Neuronal stem cell (in vitro differentiated cells): ENCODE measurements around the gene LSM10.

Experiments used
- DNase-seq: peaks from one replicate; pipeline ENCODE4 v3.0.0-alpha.2; 2013; ENCODE audit warnings: low spot score
- H2AFZ ChIP-seq: one replicate; pipeline ENCODE4 v1.6.1; 2013; ENCODE audit warnings: mild to moderate bottlenecking, low read length, inconsistent platforms
- H2AK5ac ChIP-seq: 2 replicates; pipeline ENCODE4 v1.6.1; 2013; ENCODE audit warnings: low read depth, mild to moderate bottlenecking, inconsistent platforms, low read length, moderate library complexity, mixed read lengths
- H2BK120ac ChIP-seq: 2 replicates; pipeline ENCODE4 v1.6.1; 2013; ENCODE audit warnings: low read depth, mild to moderate bottlenecking, inconsistent platforms, low read length, moderate library complexity, mixed read lengths
- H2BK12ac ChIP-seq: one replicate; pipeline ENCODE4 v1.6.1; 2013; ENCODE audit warnings: low read length, inconsistent platforms
- H2BK15ac ChIP-seq: 2 replicates; pipeline ENCODE4 v1.6.1; 2013; ENCODE audit warnings: mild to moderate bottlenecking, low read length, inconsistent platforms, mixed read lengths
- H2BK5ac ChIP-seq: one replicate; pipeline ENCODE4 v1.6.1; 2013; ENCODE audit warnings: inconsistent platforms, mild to moderate bottlenecking, low read length, moderate library complexity
- H3K14ac ChIP-seq: one replicate; pipeline ENCODE4 v1.6.1; 2013; ENCODE audit warnings: low read length, inconsistent platforms
- H3K18ac ChIP-seq: 2 replicates; pipeline ENCODE4 v1.6.1; 2013; ENCODE audit warnings: low read length, inconsistent platforms
- H3K23ac ChIP-seq: 2 replicates; pipeline ENCODE4 v1.6.1; 2013; ENCODE audit warnings: low read depth, mild to moderate bottlenecking, mixed read lengths, low read length, inconsistent platforms; ENCODE audit not compliant: poor library complexity
- H3K27ac ChIP-seq: replicated peaks from 3 replicates; pipeline ENCODE4 v1.5.1; 2013; ENCODE audit warnings: low read length, inconsistent platforms
- H3K27me3 ChIP-seq, 3 experiments: 2 replicates each; pipeline ENCODE4 v1.6.1; 2013; ENCODE audit warnings: low read length in 3 of 3, mild to moderate bottlenecking in 2 of 3, inconsistent platforms in 1 of 3, low read depth in 1 of 3, mixed read lengths in 1 of 3, moderate library complexity in 1 of 3; ENCODE audit not compliant: control insufficient read depth in 3 of 3, insufficient read depth in 3 of 3
- H3K36me3 ChIP-seq, 2 donors: replicated peaks in 1 of 2; 2 replicates each; pipeline ENCODE4 v1.6.1; 2013; ENCODE audit warnings: low read length in 2 of 2; ENCODE audit not compliant: control insufficient read depth in 2 of 2, insufficient read depth in 2 of 2
- H3K4ac ChIP-seq: 2 replicates; pipeline ENCODE4 v1.6.1; 2013; ENCODE audit warnings: inconsistent platforms, mild to moderate bottlenecking, low read length, moderate library complexity
- H3K4me1 ChIP-seq, 2 donors: 1 replicate in 1 of 2; 2 replicates in 1 of 2; pipeline ENCODE4 v1.6.1; 2013; ENCODE audit warnings: low read length in 2 of 2, low read depth in 1 of 2; ENCODE audit not compliant: control insufficient read depth in 2 of 2, insufficient read depth in 1 of 2
- H3K4me2 ChIP-seq: one replicate; pipeline ENCODE4 v1.6.1; 2013; ENCODE audit warnings: mild to moderate bottlenecking, low read length, inconsistent platforms; ENCODE audit not compliant: insufficient read depth, poor library complexity, severe bottlenecking
- H3K4me3 ChIP-seq, 2 donors: 2 replicates each; pipeline ENCODE4 v1.5.1; 2013; ENCODE audit warnings: low read length in 2 of 2, mild to moderate bottlenecking in 2 of 2, inconsistent platforms in 1 of 2, moderate library complexity in 1 of 2
- H3K79me1 ChIP-seq: one replicate; pipeline ENCODE4 v1.6.1; 2013; ENCODE audit warnings: low read depth, mild to moderate bottlenecking, inconsistent platforms, low read length, moderate library complexity
- H3K9ac ChIP-seq: one replicate; pipeline ENCODE4 v1.6.1; 2013; ENCODE audit warnings: mild to moderate bottlenecking, low read depth, low read length, inconsistent platforms; ENCODE audit not compliant: poor library complexity
- H3K9me3 ChIP-seq, 2 donors: replicated peaks in 1 of 2; 2 replicates each; pipeline versions ENCODE3 to v1.6.1; 2013; ENCODE audit warnings: low read length in 2 of 2, mild to moderate bottlenecking in 2 of 2, inconsistent platforms in 1 of 2, low read depth in 1 of 2, mixed read lengths in 1 of 2, moderate library complexity in 1 of 2; ENCODE audit not compliant: control insufficient read depth in 2 of 2, insufficient read depth in 1 of 2
- H4K8ac ChIP-seq: one replicate; pipeline ENCODE4 v1.6.1; 2013; ENCODE audit warnings: low read depth, mild to moderate bottlenecking, inconsistent platforms, low read length, moderate library complexity
- H4K91ac ChIP-seq: one replicate; pipeline ENCODE4 v1.6.1; 2013; ENCODE audit warnings: low read length, low read depth, mild to moderate bottlenecking, inconsistent platforms; ENCODE audit not compliant: poor library complexity
- WGBS, 2 donors: extraction: QIAGEN DNeasy Blood & Tissue Kit; methylation state at CpG; one replicate each; pipeline ENCODE4 v1.1.7; 2013; ENCODE audit warnings: missing lambda C conversion rate in 2 of 2, mixed read lengths in 1 of 2; ENCODE audit not compliant: insufficient read length in 2 of 2, insufficient replicate concordance in 1 of 2; ENCODE audit errors: extremely low coverage in 2 of 2; 5-methylcytosine and 5-hydroxymethylcytosine counted together

The LSM10 gene

GRCh38 chr1:36393686-36394085, 4.0 kb downstream of the LSM10 start:
- Histone ChIP-seq H3K9ac (peak overlapping the region; percentile 50), H2BK15ac (no peak overlapping the region), H2BK5ac (no peak overlapping the region), H3K79me1 (peaks cover 6% of the 10 kb centered on the region), H3K23ac (no peak overlapping the region), H3K14ac (no peak overlapping the region), H3K27me3 (no peaks in the 10 kb centered on the region), H3K4ac (no peak overlapping the region), H3K4me1 (no peaks in the 10 kb centered on the region), H4K91ac (no peak overlapping the region), H3K9me3 (no peaks in the 10 kb centered on the region), H2AFZ (no peak overlapping the region), H3K36me3 (peaks cover 26 to 48% of the 10 kb centered on the region in 2 donors), H4K8ac (no peak overlapping the region), H3K4me2 (no peak overlapping the region), H3K27ac (no peak overlapping the region), H2BK12ac (peak overlapping the region; percentile 75), H3K18ac (no peak overlapping the region), H3K4me3 (no peak overlapping the region), H2AK5ac (peak overlapping the region; percentile 19), H2BK120ac (no peak overlapping the region)
- no CpG with 5 or more reads among the region's 19 CpGs for WGBS, 2 donors
- DNase-seq: no peak

GRCh38 chr1:36392836-36393235, 4.9 kb downstream of the LSM10 start:
- Histone ChIP-seq H4K8ac (no peak overlapping the region), H2BK5ac (no peak overlapping the region), H3K4me1 (peaks cover 2% of the 10 kb centered on the region in 2 donors), H3K9me3 (no peaks in the 10 kb centered on the region), H2BK12ac (no peak overlapping the region), H3K4ac (no peak overlapping the region), H3K23ac (no peak overlapping the region), H2BK120ac (no peak overlapping the region), H3K14ac (no peak overlapping the region), H3K79me1 (peaks cover 6% of the 10 kb centered on the region), H3K18ac (no peak overlapping the region), H2BK15ac (no peak overlapping the region), H4K91ac (no peak overlapping the region), H3K27ac (no peak overlapping the region), H3K4me3 (no peak overlapping the region), H3K27me3 (no peaks in the 10 kb centered on the region), H2AK5ac (no peak overlapping the region), H3K36me3 (peaks cover 26 to 48% of the 10 kb centered on the region in 2 donors), H3K4me2 (no peak overlapping the region), H3K9ac (no peak overlapping the region), H2AFZ (no peak overlapping the region)
- WGBS, 2 donors: no CpG with 5 or more reads among the region's 4 CpGs
- no peak for DNase-seq

GRCh38 chr1:36391271-36391670, 6.4 kb downstream of the LSM10 start:
- Histone ChIP-seq H2AFZ (no peak overlapping the region), H3K9ac (no peak overlapping the region), H4K91ac (no peak overlapping the region), H3K23ac (no peak overlapping the region), H3K14ac (no peak overlapping the region), H3K79me1 (no peaks in the 10 kb centered on the region), H3K9me3 (no peaks in the 10 kb centered on the region), H2BK12ac (no peak overlapping the region), H3K4ac (no peak overlapping the region), H4K8ac (no peak overlapping the region), H2AK5ac (no peak overlapping the region), H3K36me3 (peaks cover 26 to 48% of the 10 kb centered on the region in 2 donors), H3K4me2 (no peak overlapping the region), H2BK15ac (no peak overlapping the region), H3K4me1 (peaks cover 14 to 16% of the 10 kb centered on the region in 2 donors), H3K27me3 (no peaks in the 10 kb centered on the region), H2BK120ac (no peak overlapping the region), H3K27ac (no peak overlapping the region), H3K18ac (no peak overlapping the region), H2BK5ac (no peak overlapping the region), H3K4me3 (no peak overlapping the region)
- no peak for DNase-seq
- WGBS, 2 donors: no CpG with 5 or more reads among the region's 8 CpGs

GRCh38 chr1:36390411-36390810, 7.3 kb downstream of the LSM10 start:
- Histone ChIP-seq H3K36me3 (peaks cover 26 to 48% of the 10 kb centered on the region in 2 donors), H3K23ac (no peak overlapping the region), H2AK5ac (no peak overlapping the region)

More at GRCh38 chr1:36390411-36390810, 7.3 kb downstream of the LSM10 start:
- no peaks in the 10 kb centered on the region for H3K9me3 ChIP-seq
- no peak overlapping the region for H2BK5ac ChIP-seq
- no peak overlapping the region for H3K4me3 ChIP-seq
- H3K79me1 ChIP-seq: no peaks in the 10 kb centered on the region
- no peak overlapping the region for H3K27ac ChIP-seq
- H3K14ac ChIP-seq: no peak overlapping the region
- H3K4ac ChIP-seq: no peak overlapping the region
- no CpG with 5 or more reads among the region's 2 CpGs for WGBS, 2 donors
- no peak for DNase-seq
- no peak overlapping the region for H3K4me2 ChIP-seq
- no peak overlapping the region for H3K9ac ChIP-seq
- peaks cover 15 to 16% of the 10 kb centered on the region in 2 donors for H3K4me1 ChIP-seq
- H3K27me3 ChIP-seq: no peaks in the 10 kb centered on the region
- no peak overlapping the region for H4K8ac ChIP-seq
- no peak overlapping the region for H2BK12ac ChIP-seq
- no peak overlapping the region for H2AFZ ChIP-seq
- no peak overlapping the region for H4K91ac ChIP-seq
- H2BK120ac ChIP-seq: no peak overlapping the region
- H2BK15ac ChIP-seq: no peak overlapping the region
- no peak overlapping the region for H3K18ac ChIP-seq
